ENCODE results near the gene ATP2A2.
"Not testable (repeated sequence)": the region's sequence is repeated elsewhere in the genome, so short reads cannot be mapped to it uniquely, and the experiment has no call there.

ATP2A2 gene

DNA sequence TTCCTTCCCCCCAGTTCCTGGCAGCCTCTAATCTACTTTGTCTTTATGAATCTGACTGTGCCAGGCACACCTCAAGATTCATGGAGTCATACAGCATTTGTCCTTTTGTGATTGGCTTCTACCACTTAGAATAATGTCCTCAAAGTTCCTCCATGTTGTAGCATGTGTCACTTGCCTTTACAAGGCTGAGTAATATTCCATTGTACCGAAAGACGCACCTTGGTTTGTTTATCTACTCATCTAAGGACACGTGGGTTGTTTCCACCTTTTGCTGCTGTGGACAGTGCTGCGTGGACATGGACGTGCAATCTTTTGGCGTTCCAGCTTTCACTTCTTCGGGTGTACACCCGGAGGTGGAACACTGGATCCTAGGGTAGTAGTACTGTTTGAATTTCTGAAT, 88.9 kb downstream of the ATP2A2 start:
- DNase-seq (ENCODE audit: low spot score): no peak

DNA sequence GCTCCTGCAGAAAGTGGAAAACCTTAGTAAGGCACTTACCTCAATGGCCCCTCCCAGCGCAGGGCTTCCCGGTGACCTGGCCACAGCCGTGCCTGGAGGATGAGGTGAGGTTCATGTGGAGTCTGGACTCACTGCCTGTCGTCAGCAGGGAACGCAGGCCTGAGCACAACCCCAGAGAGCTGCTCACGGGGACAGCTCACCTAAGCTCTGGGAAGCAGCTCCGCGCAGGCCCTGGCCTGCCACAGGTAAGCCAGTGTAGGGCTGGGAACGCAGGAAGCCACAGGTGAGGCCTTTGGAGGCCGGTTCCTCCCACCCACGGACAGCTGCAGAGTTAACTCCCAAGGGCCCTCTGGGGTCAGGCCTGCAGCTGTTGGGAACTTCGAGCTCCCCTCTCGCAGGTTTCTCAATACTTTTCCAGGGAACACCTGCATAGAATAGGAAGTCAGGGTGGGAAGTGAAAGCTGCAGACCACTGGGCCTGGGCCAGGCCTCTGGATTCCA, 89.7 kb downstream of the ATP2A2 start:
- no peak for DNase-seq (ENCODE audit: low spot score)

DNA sequence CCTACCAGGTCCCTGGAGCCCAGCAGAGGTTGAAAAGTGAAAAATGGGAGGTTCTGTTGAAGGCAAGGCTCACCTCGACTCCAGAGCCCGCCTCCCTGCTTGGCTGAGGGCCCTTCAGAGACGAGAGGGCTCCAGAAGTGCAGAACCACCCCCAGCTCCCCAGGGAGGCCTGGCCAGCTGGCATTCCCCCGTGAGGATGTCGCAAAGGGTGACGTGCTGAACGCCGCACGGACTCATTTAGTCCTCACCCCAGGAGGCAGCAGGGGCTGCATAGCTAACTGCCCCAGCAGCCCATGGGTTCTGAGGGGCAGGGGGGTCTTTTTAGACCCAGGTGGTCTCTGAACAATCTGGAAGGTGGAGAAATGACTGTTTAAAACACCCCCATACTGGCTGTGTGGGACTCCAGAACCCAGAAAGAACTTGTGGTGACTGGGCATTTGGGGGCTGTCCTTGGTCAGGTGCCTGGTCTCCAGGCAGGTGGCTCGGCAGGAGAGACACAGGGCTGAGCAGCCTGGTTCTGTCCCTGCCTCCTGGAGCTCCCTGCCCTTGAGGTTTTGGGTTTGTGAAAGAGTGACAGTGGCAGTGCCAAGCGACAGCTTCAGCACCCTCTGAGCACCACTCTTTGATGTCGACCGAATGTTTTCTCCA, 90.5 kb downstream of the ATP2A2 start:
- no peak for DNase-seq (ENCODE audit: low spot score)

DNA sequence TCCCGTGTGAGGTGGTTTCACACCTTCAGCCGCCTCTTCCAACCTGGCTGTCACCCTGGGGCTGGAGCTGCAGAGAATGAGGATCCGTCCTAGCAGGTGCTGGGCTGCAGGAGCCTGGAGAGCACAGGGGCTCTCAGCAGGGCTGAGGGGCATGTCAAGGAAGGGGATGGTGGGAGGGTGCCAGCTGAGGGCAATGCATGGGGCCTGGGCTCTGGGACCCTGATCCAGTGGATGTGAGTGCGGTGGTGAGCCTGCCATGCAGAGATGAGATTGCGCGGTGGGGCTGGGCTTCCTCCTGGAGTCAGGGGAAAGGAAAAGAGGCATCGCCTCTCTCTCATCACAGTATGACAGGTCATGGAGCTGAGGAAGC, 91.0 kb downstream of the ATP2A2 start:
- no peak for DNase-seq (ENCODE audit: low spot score)

DNA sequence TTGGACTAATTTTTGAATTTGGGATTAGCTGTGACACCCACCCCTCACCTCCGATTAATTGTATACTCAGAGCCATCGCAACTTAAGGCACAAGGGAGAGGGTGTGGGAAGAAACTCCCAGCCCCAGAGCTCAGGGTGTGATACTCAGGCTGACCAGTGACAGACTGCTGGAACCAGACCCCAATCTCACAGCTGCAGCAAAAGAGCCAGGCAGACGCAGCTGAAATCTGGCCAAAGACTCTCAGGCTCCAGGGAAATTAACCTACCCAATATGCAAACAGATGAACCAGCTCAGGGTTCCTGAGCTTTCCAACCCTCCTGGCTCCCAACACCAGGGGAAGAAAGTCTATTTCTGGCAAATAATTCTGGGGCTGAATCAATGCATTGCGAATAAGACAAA, 92.0 kb downstream of the ATP2A2 start:
- no peak for DNase-seq (ENCODE audit: low spot score)

DNA sequence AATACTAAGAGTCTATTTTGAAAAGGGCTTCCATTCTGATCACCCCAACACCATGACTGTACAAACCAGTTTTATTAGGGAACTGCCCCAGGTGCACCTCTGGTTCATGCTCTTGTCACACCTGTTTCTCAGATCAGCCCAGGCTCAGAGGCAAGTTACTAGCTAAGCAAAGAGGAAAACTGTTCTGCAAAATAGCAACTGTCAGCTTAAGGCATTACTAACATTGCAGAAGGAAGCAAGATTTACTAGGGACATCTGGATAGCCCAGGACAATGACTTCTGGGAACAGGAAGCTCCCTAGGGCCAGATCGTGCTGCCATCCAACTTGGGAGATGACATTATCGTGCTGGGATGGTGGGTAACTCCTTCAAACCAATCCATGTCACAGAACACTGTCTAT, 92.4 kb downstream of the ATP2A2 start:
- DNase-seq (ENCODE audit: low spot score): no peak

DNA sequence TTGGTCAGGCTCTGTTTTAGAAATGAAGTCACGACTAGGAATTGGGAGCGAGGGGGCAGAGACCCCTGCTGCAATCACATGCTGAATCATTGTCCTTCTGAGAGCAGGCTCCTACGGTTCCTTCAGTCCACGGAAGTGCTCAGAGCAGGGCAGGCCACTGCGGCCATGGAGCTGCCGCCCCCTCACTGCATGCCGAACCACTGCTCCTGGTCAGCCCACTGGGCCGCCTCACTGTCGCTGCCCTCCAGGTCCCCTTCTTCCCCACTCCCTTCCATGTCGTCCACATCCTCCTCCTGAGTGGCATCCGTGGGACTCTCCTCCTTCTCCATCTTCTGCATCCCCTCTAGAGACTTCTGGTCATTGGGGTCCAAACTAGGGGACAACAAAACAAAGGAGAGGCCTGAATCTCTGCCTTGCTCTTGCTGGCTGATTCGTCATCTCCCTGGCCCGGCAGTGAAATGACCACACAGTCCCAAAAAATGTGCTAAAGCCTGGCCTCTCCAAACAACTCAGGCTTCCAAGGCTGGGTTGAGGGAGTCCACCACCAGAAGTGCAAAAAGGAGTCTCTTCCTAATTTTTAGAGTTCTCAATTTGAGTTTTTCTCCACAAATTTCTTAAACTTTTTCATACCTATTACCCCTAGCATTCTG, 93.0 kb downstream of the ATP2A2 start:
- DNase-seq (ENCODE audit: low spot score): no peak

DNA sequence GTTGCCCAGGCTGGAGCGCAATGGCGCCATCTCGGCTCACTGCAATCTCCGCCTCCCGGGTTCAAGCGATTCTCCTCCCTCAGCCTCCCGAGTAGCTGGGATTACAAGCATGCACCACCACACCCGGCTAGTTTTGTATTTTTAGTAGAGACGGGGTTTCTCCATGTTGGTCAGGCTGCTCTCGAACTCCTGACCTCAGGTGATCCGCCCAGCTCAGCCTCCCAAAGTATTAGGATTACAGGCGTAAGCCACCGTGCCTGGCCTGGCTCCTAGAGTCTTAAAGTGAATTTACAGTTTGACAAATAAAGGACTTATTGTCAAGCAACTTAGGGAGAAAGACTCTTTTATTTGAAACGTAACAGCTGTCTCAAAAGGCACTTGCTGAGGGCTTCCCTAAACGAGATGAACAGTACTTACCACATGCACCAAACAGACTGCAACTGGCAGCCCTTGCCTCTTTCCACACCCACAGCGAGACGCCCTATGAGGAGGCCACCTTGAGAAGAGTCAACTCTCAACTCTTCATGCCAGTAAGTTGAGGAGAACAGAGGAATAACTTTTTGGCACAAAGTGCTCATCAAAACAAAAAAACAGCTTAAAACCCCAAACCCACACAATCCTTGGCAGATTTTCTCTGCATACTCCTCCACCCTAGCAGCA, 97.2 kb downstream of the ATP2A2 start:
- not testable (repeated sequence) for DNase-seq (ENCODE audit: low spot score)

DNA sequence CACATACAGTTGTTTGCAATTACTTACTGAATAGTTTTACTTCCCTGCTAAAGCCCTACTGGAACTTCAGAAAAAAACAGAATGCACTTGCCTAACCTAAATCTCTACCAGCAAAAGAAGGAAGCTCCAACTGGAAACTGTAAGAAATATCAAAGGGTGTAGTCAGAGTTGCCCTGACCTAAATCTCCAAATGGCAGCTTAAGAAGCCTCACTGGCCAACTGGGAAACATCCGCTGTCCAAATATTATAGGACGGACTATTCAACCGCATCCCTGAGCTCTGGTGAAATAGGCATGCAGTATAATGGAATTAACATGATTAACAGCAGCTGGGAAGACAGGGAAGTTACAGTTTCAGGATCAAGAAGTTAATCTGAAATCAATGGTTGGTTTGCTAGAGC, 98.2 kb downstream of the ATP2A2 start:
- no peak for DNase-seq (ENCODE audit: low spot score)

DNA sequence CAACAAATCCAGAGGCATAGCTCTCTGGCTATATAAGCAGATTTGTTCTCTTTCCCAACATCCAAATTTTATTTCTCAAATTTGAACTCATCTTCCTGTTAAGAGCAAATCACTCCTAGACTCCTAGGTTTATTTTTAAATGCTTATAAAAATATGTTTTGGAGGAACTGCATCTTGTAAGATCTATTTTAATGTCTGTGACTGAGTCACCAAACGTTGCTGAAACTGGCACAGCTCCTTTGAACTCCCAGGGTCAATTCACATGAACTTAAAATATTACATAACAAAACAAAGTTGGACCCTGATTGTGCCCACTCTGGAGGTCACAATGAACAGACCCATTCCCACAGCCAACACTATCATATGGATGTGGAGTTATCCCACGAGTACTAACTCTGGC, 98.6 kb downstream of the ATP2A2 start:
- DNase-seq (ENCODE audit: low spot score): no peak

DNA sequence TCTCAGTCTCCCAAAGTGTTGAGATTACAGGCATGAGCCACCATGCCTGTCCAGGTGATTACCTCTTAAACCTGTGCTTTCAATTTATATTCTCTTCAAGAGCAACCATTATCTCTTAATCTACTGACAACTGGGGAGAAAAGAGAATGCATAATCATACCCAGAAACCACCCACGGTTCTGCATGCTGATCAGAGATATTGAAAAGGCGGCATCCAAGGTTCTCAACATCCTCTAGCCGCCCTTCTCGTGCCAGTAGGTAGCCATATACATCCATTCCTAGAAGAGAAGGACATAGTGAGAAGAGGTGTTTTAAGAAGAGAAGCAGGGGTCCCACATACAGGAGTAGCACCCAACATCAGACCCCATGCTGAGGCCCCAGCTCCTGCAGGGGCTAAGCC, 101.6 kb downstream of the ATP2A2 start:
- DNase-seq (ENCODE audit: low spot score): no peak
